GM12801 (cell line): Measurements from ENCODE around the gene MCOLN2.

Experiments
- TF ChIP-seq, protein P1 (sequence below): IDR thresholded peaks from one replicate; pipeline ENCODE4 v1.5.1; 2011; ENCODE audit warnings: control low read depth; ENCODE audit not compliant: insufficient read length; ENCODE audit errors: extremely low read depth

MCOLN2 gene

DNA sequence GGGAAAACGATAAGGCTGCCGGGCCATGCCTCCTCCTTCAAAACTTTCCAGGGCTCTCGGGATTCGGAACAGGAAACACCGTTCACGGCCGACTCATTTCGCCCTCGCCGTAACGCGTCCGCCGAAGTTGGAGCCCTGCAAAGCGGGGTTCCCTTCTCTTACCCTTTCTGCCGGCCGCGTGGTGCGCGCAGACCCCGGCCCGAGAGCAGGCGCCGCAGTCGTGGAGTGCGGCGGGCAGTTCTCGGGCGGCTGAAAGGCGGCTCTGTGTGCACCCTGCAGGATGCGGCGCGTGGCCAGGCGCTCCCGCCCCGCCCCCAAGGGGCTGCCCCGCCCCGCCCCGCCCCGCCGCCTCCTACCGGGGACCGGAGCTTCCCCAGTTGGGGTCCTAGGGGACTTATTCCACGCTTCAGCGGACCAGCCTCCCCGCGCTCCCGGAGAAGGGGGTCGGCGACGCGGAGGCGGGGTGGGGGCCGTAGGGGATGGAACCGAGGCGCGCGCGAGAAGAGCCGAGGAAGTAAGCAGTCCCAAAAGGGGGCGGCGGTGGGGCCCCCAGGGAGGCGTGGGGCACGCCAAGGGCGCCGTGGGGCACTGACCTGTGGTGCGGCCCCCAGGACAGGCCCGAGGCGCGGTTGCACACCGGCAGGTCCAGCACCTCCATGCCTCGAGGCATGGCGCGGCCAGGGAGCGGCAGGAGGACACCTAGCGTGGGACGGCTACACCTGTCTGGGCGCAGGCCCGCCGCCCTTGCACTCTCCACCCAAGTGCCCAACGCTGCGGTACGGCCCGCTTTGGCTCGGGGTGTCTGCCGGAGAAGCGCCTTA lies at the start of gene MCOLN2:
Gene MCOLN2, minus strand, starts transcription at position 268 of the 821 bp plus-strand sequence. Its CDS starts 241 bp downstream, at position 27.
- TF ChIP-seq, protein P1, sequence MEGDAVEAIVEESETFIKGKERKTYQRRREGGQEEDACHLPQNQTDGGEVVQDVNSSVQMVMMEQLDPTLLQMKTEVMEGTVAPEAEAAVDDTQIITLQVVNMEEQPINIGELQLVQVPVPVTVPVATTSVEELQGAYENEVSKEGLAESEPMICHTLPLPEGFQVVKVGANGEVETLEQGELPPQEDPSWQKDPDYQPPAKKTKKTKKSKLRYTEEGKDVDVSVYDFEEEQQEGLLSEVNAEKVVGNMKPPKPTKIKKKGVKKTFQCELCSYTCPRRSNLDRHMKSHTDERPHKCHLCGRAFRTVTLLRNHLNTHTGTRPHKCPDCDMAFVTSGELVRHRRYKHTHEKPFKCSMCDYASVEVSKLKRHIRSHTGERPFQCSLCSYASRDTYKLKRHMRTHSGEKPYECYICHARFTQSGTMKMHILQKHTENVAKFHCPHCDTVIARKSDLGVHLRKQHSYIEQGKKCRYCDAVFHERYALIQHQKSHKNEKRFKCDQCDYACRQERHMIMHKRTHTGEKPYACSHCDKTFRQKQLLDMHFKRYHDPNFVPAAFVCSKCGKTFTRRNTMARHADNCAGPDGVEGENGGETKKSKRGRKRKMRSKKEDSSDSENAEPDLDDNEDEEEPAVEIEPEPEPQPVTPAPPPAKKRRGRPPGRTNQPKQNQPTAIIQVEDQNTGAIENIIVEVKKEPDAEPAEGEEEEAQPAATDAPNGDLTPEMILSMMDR = no peak

GRCh38 chr1:85042413-85042812 lies 45.5 kb upstream of the MCOLN2 start:
- TF ChIP-seq, protein P1 = no peak

- TF ChIP-seq, protein P1 = no peak
Observed at GRCh38 chr1:85041793-85042192, 44.9 kb upstream of the MCOLN2 start.

DNA sequence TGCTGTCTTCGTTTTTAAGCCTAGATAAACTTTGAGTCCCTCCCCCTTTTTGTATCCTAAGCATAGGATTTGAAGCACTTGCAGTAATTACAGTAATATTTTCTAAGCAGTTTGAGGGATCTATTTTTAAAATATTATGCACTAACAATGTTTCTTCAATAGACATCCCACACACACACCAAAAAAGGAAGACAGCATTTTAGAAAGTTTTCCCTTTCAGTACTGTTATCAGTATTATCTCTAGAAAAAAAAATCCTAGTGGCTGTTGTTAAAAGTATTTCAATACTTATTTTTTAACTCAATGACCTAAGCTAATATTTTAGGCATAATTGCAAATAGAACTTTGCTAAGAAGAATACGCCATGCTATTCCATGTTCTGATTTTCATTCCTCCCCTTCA lies 36.3 kb upstream of the MCOLN2 start:
- TF ChIP-seq, protein P1 = no peak

DNA sequence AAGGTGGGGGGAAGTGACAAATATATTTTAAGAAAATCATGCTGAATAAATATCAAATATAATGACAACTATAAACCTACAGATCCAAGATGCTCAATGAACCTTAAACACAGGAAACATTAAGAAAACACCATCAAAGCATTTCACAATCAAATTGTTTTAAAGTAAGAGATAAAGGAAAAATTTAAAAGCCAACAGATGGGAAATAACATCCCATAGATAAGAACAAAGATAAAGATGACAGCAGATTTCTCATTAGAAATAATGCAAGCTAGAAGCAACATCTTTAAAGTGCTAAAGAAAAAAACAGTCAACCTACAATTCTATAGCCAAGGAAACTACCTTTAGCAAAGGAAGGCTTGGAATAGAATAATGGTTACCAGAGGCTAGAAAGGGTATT lies 33.6 kb upstream of the MCOLN2 start:
- TF ChIP-seq, protein P1 = no peak

GRCh38 chr1:85028151-85028550 lies 31.2 kb upstream of the MCOLN2 start:
- TF ChIP-seq, protein P1 = no peak

DNA sequence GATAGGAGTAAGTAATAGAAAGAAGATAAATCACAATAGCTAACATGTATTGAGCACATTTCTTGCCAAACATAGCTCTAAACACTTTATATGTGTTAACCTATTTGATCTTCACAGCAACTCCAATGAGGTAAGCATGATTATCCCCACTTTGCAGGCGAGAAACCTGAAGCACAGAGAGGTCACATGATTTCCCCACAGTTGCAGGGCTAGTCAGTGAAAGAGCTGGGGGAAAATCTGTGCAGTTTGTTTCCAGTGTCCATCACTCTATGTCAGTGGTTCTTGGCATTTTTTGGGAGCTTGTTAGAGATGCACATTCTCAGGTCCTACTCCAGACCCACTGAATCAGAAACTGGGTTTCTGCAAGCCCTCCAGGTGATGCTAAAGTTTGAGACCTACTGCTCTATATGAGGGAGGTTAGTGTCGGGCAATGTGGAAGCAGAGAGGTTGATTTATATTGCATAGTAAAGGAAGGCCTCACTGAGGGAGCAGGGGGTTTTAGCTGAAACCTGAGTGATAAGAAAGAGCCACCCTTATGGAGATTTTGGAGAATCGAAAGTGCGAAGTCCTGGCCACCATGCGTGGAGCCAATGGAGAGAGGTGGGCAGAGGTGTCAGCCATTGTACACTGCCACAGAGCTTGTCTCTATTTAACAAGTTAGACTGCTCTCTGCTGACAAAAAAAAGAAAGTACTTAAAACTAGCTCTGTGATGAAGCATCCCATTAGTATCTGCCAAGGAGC lies 30.5 kb upstream of the MCOLN2 start:
- TF ChIP-seq, protein P1 = no peak
